Adrenal gland (tissue), 12 donors: ENCODE results near the gene AGAP1. TPM values are rescaled to one million over a fixed set of nuclear protein-coding genes. Genes with fewer than 3 reads are reported as not detected.

Source experiments
- DNase-seq, 7 donors: peaks; one replicate each; pipeline ENCODE4 v3.0.0-alpha.2; 2019 to 2020
- H3K27ac ChIP-seq, 5 donors: fragments of 200-600 bp; sonication (generic) in 4 of 5; 1 replicate in 3 of 5; 2 replicates in 2 of 5; pipeline versions ENCODE4 v1.5.1 to v1.8.0; 2016 to 2020; ENCODE audit warnings: mild to moderate bottlenecking in 1 of 5
- H3K27me3 ChIP-seq: fragments of 200-600 bp; 2 replicates; pipeline ENCODE4 v1.8.0; 2021
- H3K36me3 ChIP-seq, 2 donors: fragments of 200-600 bp; replicated peaks in 1 of 2; 1 replicate in 1 of 2; 2 replicates in 1 of 2; pipeline versions ENCODE4 v1.5.1 to v1.8.0; 2018 to 2022
- H3K4me1 ChIP-seq, 2 donors: fragments of 200-600 bp; replicated peaks in 1 of 2; 1 replicate in 1 of 2; 2 replicates in 1 of 2; pipeline versions ENCODE4 v1.5.1 to v1.8.0; 2018 to 2021
- H3K4me3 ChIP-seq, 4 donors: fragments of 200-600 bp; sonication (generic) in 3 of 4; one replicate each; pipeline ENCODE4 v1.5.1; 2016 to 2018
- H3K9me3 ChIP-seq, 3 donors: fragments of 200-600 bp; sonication (generic) in 1 of 3; replicated peaks in 1 of 3; 1 replicate in 2 of 3; 2 replicates in 1 of 3; pipeline versions ENCODE4 v1.5.1 to v1.8.0; 2016 to 2021
- POLR2A ChIP-seq, 2 donors: fragments of 450-650 bp; IDR thresholded peaks; one replicate each; pipeline ENCODE4 v1.6.1; 2017; ENCODE audit warnings: antibody characterized with exemption in 2 of 2, mild to moderate bottlenecking in 2 of 2, moderate library complexity in 1 of 2
- WGBS, 4 donors: extraction: QIAGEN DNeasy Blood & Tissue Kit in 2 of 4; methylation state at CpG; one replicate each; pipeline versions ENCODE4 v1.1.5 to v1.1.7; 2013 to 2017; 5-methylcytosine and 5-hydroxymethylcytosine counted together
- intact Hi-C, 2 donors: fragments of 100-400 bp; cut with DNase I; formaldehyde crosslinking; loops; one replicate each; pipeline versions ENCODE4 v1.14.1 to v1.15.0; 2022 to 2023
- polyA plus RNA-seq, 3 donors: library from polyadenylated mRNA; stranded (reverse); fragments of 200-250 nt in 2 of 3; fragments of 350-450 nt in 1 of 3; fragmentation: Illumina TruSeq in 1 of 3; extraction: RNeasy Lipid Tissue Mini Kit (QIAGEN cat#74804) in 1 of 3; gene quantifications; one replicate each; pipeline ENCODE4 v1.2.3, GENCODE V29; 2013 to 2014
- total RNA-seq, 9 donors: library from RNA; depleted of rRNA in 4 of 9; stranded (reverse); fragments of >200 nt in 4 of 9; fragments of 120-200 nt in 1 of 9; fragmentation: NEBNext Ultra II Directional in 1 of 9; extraction: Animal tissue kit (Norgen Biotek cat#: 25700) in 1 of 9; gene quantifications; one replicate each; pipeline versions ENCODE4 v1.1.0 to v1.2.4, GENCODE V29; 2013 to 2023
- TF ChIP-seq, protein P1 (sequence below), 6 experiments: fragments of 450-650 bp in 4 of 6; fragments of 200-600 bp in 2 of 6; sonication (generic) in 1 of 6; IDR thresholded peaks; 1 replicate in 5 of 6; 2 replicates in 1 of 6; pipeline versions ENCODE4 v1.5.1 to v1.8.0; 2016 to 2021; ENCODE audit warnings: antibody characterized with exemption in 6 of 6, mild to moderate bottlenecking in 2 of 6, moderate library complexity in 1 of 6
- donor health status: healthy with polysubstance abuse.
- donor health status: Bipolar disorder and iron deficiency.
- donor health status: DM: yes; HTN: yes; CAD: no.
- donor health status: DM: no; HTN: no; CAD: no.
- donor health status: DM: no; HTN: no; CAD: no.
- donor health status: DM: yes; HTN: yes; CAD: no.

Gene AGAP1
- total and polyA plus RNA-seq, 12 donors, result 5.3 to 29.6 (median 17.7) TPM

DNA sequence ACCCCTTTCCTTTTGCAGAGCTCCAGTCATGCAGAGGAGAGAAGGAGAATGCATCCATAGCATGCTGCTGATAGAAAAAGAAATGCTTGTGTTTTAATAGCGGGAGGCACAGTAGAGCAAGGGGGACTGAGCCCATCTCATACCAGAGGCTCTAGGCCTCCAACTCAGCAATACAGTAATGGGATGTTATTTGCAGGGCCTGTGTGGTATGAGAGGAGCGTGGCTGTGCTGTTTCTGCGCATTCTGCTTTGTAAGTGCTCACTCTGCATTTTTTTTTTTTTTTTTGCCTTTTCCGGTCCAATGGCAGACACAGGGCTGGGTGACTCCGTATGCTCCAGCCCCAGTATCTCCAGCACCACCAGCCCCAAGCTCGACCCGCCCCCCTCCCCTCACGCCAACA is 474.3 kb downstream of the AGAP1 start:
- TF ChIP-seq, protein P1, sequence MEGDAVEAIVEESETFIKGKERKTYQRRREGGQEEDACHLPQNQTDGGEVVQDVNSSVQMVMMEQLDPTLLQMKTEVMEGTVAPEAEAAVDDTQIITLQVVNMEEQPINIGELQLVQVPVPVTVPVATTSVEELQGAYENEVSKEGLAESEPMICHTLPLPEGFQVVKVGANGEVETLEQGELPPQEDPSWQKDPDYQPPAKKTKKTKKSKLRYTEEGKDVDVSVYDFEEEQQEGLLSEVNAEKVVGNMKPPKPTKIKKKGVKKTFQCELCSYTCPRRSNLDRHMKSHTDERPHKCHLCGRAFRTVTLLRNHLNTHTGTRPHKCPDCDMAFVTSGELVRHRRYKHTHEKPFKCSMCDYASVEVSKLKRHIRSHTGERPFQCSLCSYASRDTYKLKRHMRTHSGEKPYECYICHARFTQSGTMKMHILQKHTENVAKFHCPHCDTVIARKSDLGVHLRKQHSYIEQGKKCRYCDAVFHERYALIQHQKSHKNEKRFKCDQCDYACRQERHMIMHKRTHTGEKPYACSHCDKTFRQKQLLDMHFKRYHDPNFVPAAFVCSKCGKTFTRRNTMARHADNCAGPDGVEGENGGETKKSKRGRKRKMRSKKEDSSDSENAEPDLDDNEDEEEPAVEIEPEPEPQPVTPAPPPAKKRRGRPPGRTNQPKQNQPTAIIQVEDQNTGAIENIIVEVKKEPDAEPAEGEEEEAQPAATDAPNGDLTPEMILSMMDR (IDR thresholded peaks at IDR 0.05), result no peak
- DNase-seq, result no peak
- Histone ChIP-seq H3K36me3 (peaks cover 0 to 3% of the 10 kb centered on the region in 2 donors), H3K4me1 (no peaks in the 10 kb centered on the region), H3K9me3 (no peaks in the 10 kb centered on the region), H3K27me3 (no peaks in the 10 kb centered on the region), H3K27ac (no peak overlapping the region), H3K4me3 (no peak overlapping the region)
- WGBS, 4 donors, result 95 to 100% (median 96%) methylated on average over 7 to 8 of the region's 8 CpGs
- intact Hi-C loops, result no loop called here

DNA sequence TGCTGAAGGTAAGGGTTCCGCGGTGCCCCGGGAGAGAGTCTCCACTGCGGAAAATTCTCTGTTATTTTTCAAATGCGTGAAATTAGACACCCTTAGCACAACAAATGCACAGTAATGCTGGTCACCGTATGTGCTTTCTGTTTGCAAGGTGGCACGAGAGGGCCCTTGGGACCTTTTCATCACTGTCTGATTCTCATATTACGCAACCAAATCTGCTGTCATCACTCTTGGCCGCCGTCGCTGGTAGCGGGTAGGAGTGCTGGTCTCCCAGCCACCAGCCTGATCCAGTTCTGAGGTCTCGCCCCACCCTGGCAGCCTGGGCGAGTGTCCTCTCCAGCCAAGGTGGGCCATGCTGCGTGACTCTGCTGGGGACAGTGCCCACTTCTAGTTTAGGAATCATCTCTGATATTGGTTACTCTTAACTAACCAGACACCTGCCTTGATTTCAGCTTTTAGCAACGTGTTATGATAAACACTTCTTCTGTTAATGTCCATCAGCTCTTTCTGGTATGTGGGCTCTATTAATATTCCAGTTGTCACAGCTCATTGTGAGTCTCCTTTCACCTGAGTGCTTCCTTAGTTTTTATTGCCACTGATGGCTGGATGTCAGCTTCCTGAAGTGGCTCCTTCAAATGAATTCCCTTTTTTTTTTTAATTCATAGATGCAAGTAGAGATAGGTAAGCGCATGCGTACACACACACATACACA is 474.9 kb downstream of the AGAP1 start:
- no peak overlapping the region for H3K4me3 ChIP-seq
- H3K27me3 ChIP-seq, result no peaks in the 10 kb centered on the region
- no peak overlapping the region for H3K27ac ChIP-seq
- no peaks in the 10 kb centered on the region for H3K4me1 ChIP-seq
- 95 to 97% (median 96%) methylated on average over 9 to 18 of the region's 18 CpGs for WGBS, 4 donors
- TF ChIP-seq, protein P1 (IDR thresholded peaks at IDR 0.05), result no peak
- TF ChIP-seq POLR2A (IDR thresholded peaks at IDR 0.05), result no peak
- H3K36me3 ChIP-seq, result peaks cover 0 to 3% of the 10 kb centered on the region in 2 donors
- intact Hi-C loops, result no loop called here
- no peaks in the 10 kb centered on the region for H3K9me3 ChIP-seq
- DNase-seq, result no peak

DNA sequence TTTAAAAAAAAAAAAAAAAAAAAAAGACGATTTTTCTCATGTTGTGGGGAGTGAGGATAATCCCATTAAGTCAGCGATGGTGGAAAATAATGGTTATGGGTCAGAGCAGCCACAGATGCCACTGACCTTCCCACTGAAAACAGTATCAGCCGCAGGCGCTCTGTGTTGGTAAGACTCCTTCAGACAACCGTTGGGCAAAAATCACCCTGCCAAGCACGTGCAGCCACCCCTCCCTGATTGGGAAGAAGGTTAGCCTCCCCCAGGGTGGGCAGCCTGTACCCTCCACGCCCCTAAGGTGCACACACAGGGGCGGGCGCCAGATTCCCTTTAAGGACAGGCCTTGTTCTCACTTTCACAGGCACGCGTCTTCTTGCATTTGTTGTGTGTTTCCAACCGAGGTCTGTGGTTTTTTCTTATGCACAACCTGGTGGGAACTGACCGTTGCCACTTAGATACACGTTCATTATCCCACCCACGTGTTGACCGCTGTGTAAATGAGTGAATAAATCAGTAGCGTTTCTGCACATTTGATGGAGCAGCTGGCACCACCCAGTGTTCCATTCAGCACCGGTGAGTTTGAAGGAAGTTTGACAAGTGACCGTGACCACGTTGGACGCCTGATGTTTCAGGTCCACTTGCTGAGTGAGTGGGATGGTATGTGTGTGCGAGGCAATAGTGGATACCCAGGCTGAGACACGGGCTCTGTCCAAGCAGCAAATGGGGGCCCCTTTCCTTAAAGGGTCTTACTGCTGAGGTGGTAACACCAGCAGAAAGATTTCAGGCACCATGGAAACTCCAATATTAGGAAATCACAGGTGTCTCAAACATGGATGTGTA is 476.6 kb downstream of the AGAP1 start:
- Histone ChIP-seq H3K27me3 (no peaks in the 10 kb centered on the region), H3K27ac (no peak overlapping the region), H3K9me3 (no peaks in the 10 kb centered on the region), H3K36me3 (peaks cover 0 to 3% of the 10 kb centered on the region in 2 donors), H3K4me1 (no peaks in the 10 kb centered on the region), H3K4me3 (no peak overlapping the region)
- WGBS, 4 donors, result 93 to 94% (median 94%) methylated on average over 23 of the region's 23 CpGs
- intact Hi-C loops, result no loop called here
- no peak for TF ChIP-seq POLR2A (IDR thresholded peaks at IDR 0.05)
- TF ChIP-seq, protein P1 (IDR thresholded peaks at IDR 0.05), result no peak
- no peak for DNase-seq

DNA sequence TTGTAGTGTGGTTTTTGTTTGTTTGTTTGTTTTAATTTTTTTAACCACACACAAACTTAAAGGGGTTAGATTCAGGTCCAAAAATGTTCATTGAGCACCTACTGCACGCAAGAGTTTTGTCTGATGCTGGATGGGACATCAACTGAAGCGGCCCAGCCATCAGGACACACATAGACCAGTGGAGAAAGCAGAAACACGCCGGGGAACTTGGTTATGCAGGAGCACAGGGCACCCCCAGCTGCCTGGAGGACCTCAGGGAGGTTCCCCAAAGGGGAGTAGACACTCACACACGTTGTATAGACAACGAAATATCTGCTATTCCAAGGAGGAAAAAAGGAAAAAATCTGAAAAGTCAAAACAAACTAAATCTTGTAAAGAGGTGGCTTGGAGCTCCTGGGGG is 482.7 kb downstream of the AGAP1 start:
- TF ChIP-seq, protein P1 (IDR thresholded peaks at IDR 0.05), result no peak
- no peak for TF ChIP-seq POLR2A (IDR thresholded peaks at IDR 0.05)
- no peak overlapping the region for H3K27ac ChIP-seq
- no peaks in the 10 kb centered on the region for H3K9me3 ChIP-seq
- no peak overlapping the region for H3K4me3 ChIP-seq
- 94 to 97% (median 95%) methylated on average over 6 of the region's 6 CpGs for WGBS, 4 donors
- H3K4me1 ChIP-seq, result no peaks in the 10 kb centered on the region
- no peak for DNase-seq
- no peaks in the 10 kb centered on the region for H3K36me3 ChIP-seq
- no peaks in the 10 kb centered on the region for H3K27me3 ChIP-seq
- intact Hi-C loops, result no loop called here
